Stimulated activated naive CD8-positive, alpha-beta T cell treated with anti-CD3 and anti-CD28 coated beads, Interleukin-15, Interleukin-2, amounts not matched to agents 100 U/mL and 50 U/mL, for 24 hours (primary cell): Measurements from ENCODE around the gene DDO.
A peak's percentile ranks its signal among the peaks of the same experiment; 100 is the strongest.
"Not testable (repeated sequence)": the region's sequence is repeated elsewhere in the genome, so short reads cannot be mapped to it uniquely, and the experiment has no call there.

Experiments
- ATAC-seq: fragments of 150-1000 bp; cut with Tn5 transposase; one replicate; pipeline ENCODE4 v1.10.0; 2021
- DNase-seq: peaks from one replicate; pipeline ENCODE4 v3.0.0; 2021

Gene DDO, protein sequence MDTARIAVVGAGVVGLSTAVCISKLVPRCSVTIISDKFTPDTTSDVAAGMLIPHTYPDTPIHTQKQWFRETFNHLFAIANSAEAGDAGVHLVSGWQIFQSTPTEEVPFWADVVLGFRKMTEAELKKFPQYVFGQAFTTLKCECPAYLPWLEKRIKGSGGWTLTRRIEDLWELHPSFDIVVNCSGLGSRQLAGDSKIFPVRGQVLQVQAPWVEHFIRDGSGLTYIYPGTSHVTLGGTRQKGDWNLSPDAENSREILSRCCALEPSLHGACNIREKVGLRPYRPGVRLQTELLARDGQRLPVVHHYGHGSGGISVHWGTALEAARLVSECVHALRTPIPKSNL

DNA sequence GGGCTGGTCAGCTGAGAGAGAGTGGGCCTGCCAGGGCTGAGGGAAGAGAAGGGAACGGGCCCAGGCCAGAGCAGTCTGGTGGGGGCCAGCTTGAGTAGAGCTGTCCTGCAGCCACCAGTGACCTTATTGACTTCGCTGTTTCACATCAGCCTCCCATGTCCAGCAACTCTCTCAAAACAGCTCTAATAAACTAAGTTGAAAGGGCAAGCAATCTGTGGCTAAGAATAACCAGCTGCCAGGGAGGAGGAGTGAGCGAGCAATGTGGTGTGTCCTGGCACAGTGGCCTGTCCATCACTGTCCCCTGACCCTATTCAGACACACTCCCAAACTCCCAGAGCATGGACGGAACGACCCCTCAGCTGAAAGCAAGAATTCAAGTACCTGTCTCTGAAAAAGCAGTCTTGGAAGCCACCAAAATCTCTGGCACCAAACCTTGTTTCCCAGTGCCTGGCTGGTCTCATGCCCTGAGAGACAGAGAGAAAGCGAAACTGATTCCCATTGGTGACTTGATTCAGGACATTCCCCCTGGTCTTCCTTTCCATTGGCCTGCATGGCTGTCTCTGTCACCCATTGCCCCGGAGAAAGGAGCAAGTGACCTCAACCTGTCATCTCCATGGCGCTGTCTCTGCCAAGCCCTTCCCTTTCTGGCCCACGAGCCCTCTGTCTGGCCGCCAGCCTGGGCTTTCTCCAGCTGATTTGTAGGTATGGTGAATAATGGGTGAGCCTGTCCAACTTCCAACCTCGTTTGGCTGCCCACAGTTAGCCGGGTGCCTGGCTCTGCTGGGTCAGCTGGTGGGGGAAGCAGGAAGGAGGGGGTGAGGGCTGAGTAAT, at the start of gene DDO:
Gene DDO (minus strand): TSS at position 490 of the 831 bp plus-strand sequence. CDS start 2,113 bp downstream, outside the sequence.
- peak; percentile 32 for ATAC-seq
- no peak for DNase-seq

- ATAC-seq, result no peak
Observed at GRCh38 chr6:110462884-110463481, 47.6 kb upstream of the DDO start.

DNA sequence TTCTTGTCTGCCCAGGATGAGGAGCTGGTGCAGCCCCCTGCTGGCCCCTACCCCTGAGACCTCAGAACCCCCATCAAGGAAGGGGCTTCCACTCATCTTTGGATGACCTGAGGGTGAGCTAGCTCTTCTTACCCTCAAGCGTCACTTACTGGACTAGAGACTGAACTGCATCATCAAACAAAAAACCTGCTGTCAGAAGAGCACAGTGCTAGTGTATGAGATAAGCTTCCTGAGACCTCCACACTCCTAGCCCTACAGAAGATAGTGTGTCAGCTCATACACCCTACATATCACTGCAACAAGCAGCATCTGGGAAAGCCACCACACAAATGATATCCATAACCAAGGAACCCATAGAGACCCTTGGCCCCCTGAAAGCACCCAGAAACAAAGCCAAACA, 46.0 kb upstream of the DDO start:
- ATAC-seq (no peak), DNase-seq (no peak)

More at GRCh38 chr6:110462884-110463481, 47.6 kb upstream of the DDO start:
- DNase-seq, result no peak

GRCh38 chr6:110459137-110459536, 43.8 kb upstream of the DDO start:
- DNase-seq, result no peak
- no peak for ATAC-seq

DNA sequence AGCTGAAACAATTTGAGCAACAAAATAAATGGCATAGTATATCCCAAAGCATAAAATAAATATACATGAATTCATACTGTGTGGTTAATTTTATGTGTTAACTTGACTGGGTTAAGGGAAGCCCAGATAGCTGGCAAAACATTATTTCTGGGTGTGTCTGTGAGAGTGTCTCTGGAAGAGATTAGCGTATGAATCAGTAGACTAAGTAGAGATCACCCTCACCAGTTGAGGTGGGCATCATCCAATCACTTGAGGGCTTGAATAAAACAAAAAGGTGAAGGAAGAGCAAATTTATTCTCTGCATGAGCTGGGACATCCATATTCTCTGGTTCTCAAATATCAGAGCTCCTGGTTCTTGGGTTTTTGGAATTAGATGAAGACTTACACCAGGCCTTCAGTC, 43.1 kb upstream of the DDO start:
- ATAC-seq (no peak), DNase-seq (no peak)

- not testable (repeated sequence) for ATAC-seq
- peak; percentile 16 for DNase-seq
Observed at GRCh38 chr6:110457567-110458175, 42.3 kb upstream of the DDO start.

DNA sequence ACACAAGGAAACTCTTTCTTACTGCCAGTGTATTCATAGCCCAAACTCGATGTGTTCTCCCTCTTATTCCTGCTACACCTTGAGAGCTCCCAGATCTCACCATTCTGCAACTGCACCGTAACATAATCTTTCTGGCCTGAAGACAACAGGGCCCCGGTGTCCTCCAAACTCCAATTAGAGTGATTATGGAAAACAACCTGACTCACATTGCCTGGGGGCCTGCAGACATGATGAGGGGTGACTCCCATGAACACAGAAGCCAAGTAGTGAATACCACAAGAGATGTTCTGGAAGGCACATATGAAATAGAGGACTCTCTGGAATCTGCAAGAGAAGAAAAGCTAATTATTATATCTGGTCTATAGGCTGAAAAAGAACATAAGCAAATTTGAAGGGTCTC, 41.3 kb upstream of the DDO start:
- ATAC-seq, result no peak

GRCh38 chr6:110449541-110449895, 34.1 kb upstream of the DDO start:
- ATAC-seq (no peak), DNase-seq (no peak)

More for the DNA sequence above, 41.3 kb upstream of the DDO start:
- no peak for DNase-seq

- ATAC-seq (no peak), DNase-seq (no peak)
Observed at GRCh38 chr6:110448846-110449540, 33.6 kb upstream of the DDO start.

GRCh38 chr6:110447761-110448160, 32.4 kb upstream of the DDO start:
- ATAC-seq, result no peak
- no peak for DNase-seq

- DNase-seq (no peak), ATAC-seq (no peak)
Observed at GRCh38 chr6:110446405-110446804, 31.0 kb upstream of the DDO start.

- no peak for ATAC-seq
- no peak for DNase-seq
Observed at GRCh38 chr6:110440026-110440425, 24.7 kb upstream of the DDO start.

- ATAC-seq (no peak), DNase-seq (no peak)
Observed at GRCh38 chr6:110439356-110439755, 24.0 kb upstream of the DDO start.

- no peak for DNase-seq
- no peak for ATAC-seq
Observed at GRCh38 chr6:110434961-110435602, 19.7 kb upstream of the DDO start.

GRCh38 chr6:110432285-110432900, 17.0 kb upstream of the DDO start:
- DNase-seq (no peak), ATAC-seq (no peak)

DNA sequence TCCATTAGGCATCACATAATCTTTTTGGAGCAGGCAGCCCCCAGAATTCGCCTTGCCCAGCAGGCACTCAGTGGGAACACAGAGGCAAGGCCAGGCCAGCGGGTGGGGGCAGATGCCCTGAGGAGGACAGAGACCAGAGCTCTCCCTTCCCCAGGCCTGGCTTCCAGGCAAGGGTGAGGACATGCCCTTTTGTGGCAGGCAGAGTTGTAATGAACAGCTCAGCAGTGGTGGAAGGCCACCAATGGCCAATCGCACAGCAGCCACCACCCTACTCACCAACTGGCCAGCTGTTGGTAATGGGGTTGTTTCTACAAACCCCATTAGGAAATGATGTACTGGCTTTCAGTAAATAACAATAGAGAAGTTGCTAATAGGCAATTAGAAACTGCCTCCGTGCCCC, 15.4 kb upstream of the DDO start:
- no peak for ATAC-seq
- DNase-seq, result no peak

- ATAC-seq (no peak), DNase-seq (no peak)
Observed at GRCh38 chr6:110430236-110430635, 14.9 kb upstream of the DDO start.

DNA sequence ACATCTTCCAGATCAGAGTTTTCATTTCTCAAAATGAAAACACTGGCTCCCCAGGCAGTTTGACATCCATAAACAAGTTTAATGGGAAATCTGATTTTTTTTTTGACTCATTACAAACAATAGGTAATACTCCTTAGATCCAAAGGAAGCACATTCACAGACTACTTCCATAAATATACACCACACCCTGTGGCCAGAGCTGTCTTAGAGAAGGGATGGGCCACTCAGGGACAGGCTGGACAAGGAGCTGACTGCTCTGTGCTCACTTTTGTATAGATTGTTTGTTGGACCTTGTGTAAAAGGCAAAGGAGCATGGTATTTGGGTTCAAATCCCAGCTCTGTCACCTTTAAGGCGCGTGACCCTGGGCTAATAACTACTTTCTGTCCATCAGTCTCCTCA, 12.8 kb upstream of the DDO start:
- DNase-seq, result no peak

GRCh38 chr6:110425816-110426215, 10.4 kb upstream of the DDO start:
- ATAC-seq (no peak), DNase-seq (no peak)

More for the DNA sequence above, 12.8 kb upstream of the DDO start:
- ATAC-seq, result no peak

- no peak for DNase-seq
- no peak for ATAC-seq
Observed at GRCh38 chr6:110422444-110422822, 7.1 kb upstream of the DDO start.
